ENCODE results near the gene KLHL34.

The KLHL34 gene

GRCh38 chrX:21606002-21606401 lies 52.1 kb downstream of the KLHL34 start:
- H3K14ac ChIP-seq (ENCODE audit: low read length in 2 of 2): no peak overlapping the region
- H3K9ac ChIP-seq (ENCODE audit: low read length): no peak overlapping the region
- no peak overlapping the region for H3K18ac ChIP-seq (ENCODE audit: low read depth in 1 of 2, low read length in 2 of 2)
- no peak overlapping the region for H2AK5ac ChIP-seq (ENCODE audit: low read length, severe bottlenecking)
- H3K27ac ChIP-seq (ENCODE audit: low read length, poor library complexity, severe bottlenecking): no peak overlapping the region
- no peak overlapping the region for H2BK12ac ChIP-seq (ENCODE audit: low read length in 2 of 2)
- no peaks in the 10 kb centered on the region for H3K9me3 ChIP-seq (ENCODE audit: control insufficient read depth, low read length)
- no peak overlapping the region for H4K8ac ChIP-seq (ENCODE audit: low read length)
- H4K91ac ChIP-seq (ENCODE audit: low read length): no peak overlapping the region
- H3K27me3 ChIP-seq (ENCODE audit: control insufficient read depth in 1 of 2, insufficient read depth in 1 of 2, low read length in 2 of 2): no peaks in the 10 kb centered on the region
- no peak overlapping the region for H3K4me3 ChIP-seq (ENCODE audit: insufficient read depth in 1 of 2, low read depth in 1 of 2, low read length in 2 of 2)
- DNase-seq: no peak
- H3K4me2 ChIP-seq (ENCODE audit: low read length, poor library complexity, severe bottlenecking): no peak overlapping the region
- no peaks in the 10 kb centered on the region for H3K4me1 ChIP-seq (ENCODE audit: control insufficient read depth, insufficient read depth, low read depth, low read length)
- H3K79me1 ChIP-seq (replicated peaks; ENCODE audit: low read length, poor library complexity, severe bottlenecking): no peaks in the 10 kb centered on the region
- H3K23ac ChIP-seq (ENCODE audit: low read length in 2 of 2): no peak overlapping the region
- no peak overlapping the region for H2BK5ac ChIP-seq (ENCODE audit: low read depth, low read length, poor library complexity, severe bottlenecking)
- no peak overlapping the region for H3K4ac ChIP-seq (ENCODE audit: low read depth in 1 of 2, low read length in 2 of 2)
- H2BK120ac ChIP-seq (ENCODE audit: low read depth, low read length): no peak overlapping the region
- H2BK15ac ChIP-seq (ENCODE audit: low read depth, poor library complexity, severe bottlenecking): no peak overlapping the region
- no peaks in the 10 kb centered on the region for H3K36me3 ChIP-seq (ENCODE audit: control insufficient read depth in 1 of 2, insufficient read depth in 2 of 2, low read depth in 1 of 2, low read length in 2 of 2)
- no peak overlapping the region for H2AFZ ChIP-seq (ENCODE audit: low read depth, low read length)
